ENCODE data around the gene FOXJ3.

GRCh38 chr1:42364542-42364941 lies 29.5 kb upstream of the FOXJ3 start:
- no peak for TF ChIP-seq STAG1 (CRISPR knock-in tag; IDR thresholded peaks at IDR 0.05)
- no peak for TF ChIP-seq GATAD2A (CRISPR knock-in tag; IDR thresholded peaks at IDR 0.05)
- no peak for TF ChIP-seq CTCF (CRISPR knock-in tag; IDR thresholded peaks at IDR 0.05)
- no peak for TF ChIP-seq TBL1XR1 (IDR thresholded peaks at IDR 0.05; ENCODE audit: borderline replicate concordance, low read length, partially characterized antibody)
- no peak for TF ChIP-seq ZNF567 (CRISPR knock-in tag; IDR thresholded peaks at IDR 0.05; ENCODE audit: borderline replicate concordance)
- no peak for TF ChIP-seq FOSL1 (CRISPR knock-in tag; IDR thresholded peaks at IDR 0.05; ENCODE audit: borderline replicate concordance)
- no peak for TF ChIP-seq POLR2A (IDR thresholded peaks at IDR 0.05; ENCODE audit: insufficient read depth in 1 of 2, low read depth in 2 of 2, low read length in 2 of 2)
